HG02943 (cell line): ENCODE results near the gene PIN1.

Experiments
- ATAC-seq: cut with Tn5 transposase; IDR thresholded peaks from one replicate; pipeline ENCODE4 v1.9.1; 2021; ENCODE audit warnings: mild to moderate bottlenecking, low read depth, moderate library complexity; ENCODE audit not compliant: unreplicated experiment

PIN1 gene

GRCh38 chr19:9878511-9879196 lies 43.5 kb downstream of the PIN1 start:
- no peak for ATAC-seq

GRCh38 chr19:9881720-9882119 lies 46.6 kb downstream of the PIN1 start:
- ATAC-seq, result no peak

- ATAC-seq, result no peak
These were observed 48.2 kb downstream of the PIN1 start for GRCh38 chr19:9883231-9883758.

GRCh38 chr19:9883764-9884163 lies 48.6 kb downstream of the PIN1 start:
- ATAC-seq, result no peak

GRCh38 chr19:9885077-9885552 lies 50.0 kb downstream of the PIN1 start:
- no peak for ATAC-seq

- no peak for ATAC-seq
These were observed 56.7 kb downstream of the PIN1 start for GRCh38 chr19:9891609-9892373.
